Aorta (tissue), 5 donors: ENCODE data around the gene HVCN1. TPM values are rescaled to one million over a fixed set of nuclear protein-coding genes. Genes with fewer than 3 reads are reported as not detected.

Experiments used
- ATAC-seq: fragments of 200-7000 bp; cut with Tn5 transposase; one replicate; pipeline ENCODE4 v1.9.1; 2022; ENCODE audit warnings: moderate library complexity; ENCODE audit not compliant: low FRiP score
- DNase-seq, 2 donors: peaks; one replicate each; pipeline ENCODE4 v3.0.0-alpha.2; 2020
- H3K27ac ChIP-seq, 2 donors: one replicate each; pipeline ENCODE4 v1.5.1; 2013; ENCODE audit warnings: low read length in 2 of 2, mild to moderate bottlenecking in 2 of 2, moderate library complexity in 2 of 2, control low read depth in 1 of 2, inconsistent platforms in 1 of 2, low read depth in 1 of 2
- H3K27me3 ChIP-seq, 2 donors: one replicate each; pipeline ENCODE4 v1.6.1; 2013; ENCODE audit warnings: control low read depth in 1 of 2, low read length in 1 of 2, mild to moderate bottlenecking in 1 of 2, moderate library complexity in 1 of 2; ENCODE audit not compliant: insufficient read depth in 2 of 2, control insufficient read depth in 1 of 2
- H3K36me3 ChIP-seq, 2 donors: one replicate each; pipeline ENCODE4 v1.6.1; 2013; ENCODE audit warnings: control low read depth in 1 of 2, low read length in 1 of 2, mild to moderate bottlenecking in 1 of 2; ENCODE audit not compliant: insufficient read depth in 2 of 2, control insufficient read depth in 1 of 2
- H3K4me1 ChIP-seq, 2 donors: one replicate each; pipeline ENCODE4 v1.6.1; 2013; ENCODE audit warnings: low read length in 2 of 2, control low read depth in 1 of 2, mild to moderate bottlenecking in 1 of 2, moderate library complexity in 1 of 2; ENCODE audit not compliant: insufficient read depth in 2 of 2, control insufficient read depth in 1 of 2
- H3K4me3 ChIP-seq, 2 donors: one replicate each; pipeline ENCODE4 v1.5.1; 2013; ENCODE audit warnings: low read length in 2 of 2, control low read depth in 1 of 2, mild to moderate bottlenecking in 1 of 2
- H3K9me3 ChIP-seq: one replicate; pipeline ENCODE4 v1.6.1; 2013; ENCODE audit warnings: mild to moderate bottlenecking, low read length; ENCODE audit not compliant: control insufficient read depth
- WGBS, 2 donors: extraction: QIAGEN DNeasy Blood & Tissue Kit; methylation state at CpG; one replicate each; pipeline ENCODE4 v1.1.7; 2013; 5-methylcytosine and 5-hydroxymethylcytosine counted together
- intact Hi-C, 2 donors: fragments of 100-400 bp; cut with DNase I; formaldehyde crosslinking; loops; one replicate each; pipeline versions ENCODE4 v1.14.2 to v1.15.0; 2022
- polyA plus RNA-seq, 2 donors: library from polyadenylated mRNA; stranded (reverse); fragments of 200-250 nt; gene quantifications; one replicate each; pipeline ENCODE4 v1.2.3, GENCODE V29; 2013
- total RNA-seq, 2 donors: library from RNA; stranded (reverse); fragmentation: NEBNext Ultra II Directional; extraction: Animal tissue kit (Norgen Biotek cat#: 25700); gene quantifications; one replicate each; pipeline ENCODE4 v1.2.1, GENCODE V29; 2021
- donor health status: healthy with polysubstance abuse.
- donor health status: Bipolar disorder and iron deficiency.
- donor health status: DM: no; HTN: no; CAD: no.
- donor health status: DM: no; HTN: no; CAD: no.
- donor health status: DM: yes; HTN: yes; CAD: no.

The HVCN1 gene
- total and polyA plus RNA-seq, 4 donors, result 4.1 to 10.1 (median 7.3) TPM

DNA sequence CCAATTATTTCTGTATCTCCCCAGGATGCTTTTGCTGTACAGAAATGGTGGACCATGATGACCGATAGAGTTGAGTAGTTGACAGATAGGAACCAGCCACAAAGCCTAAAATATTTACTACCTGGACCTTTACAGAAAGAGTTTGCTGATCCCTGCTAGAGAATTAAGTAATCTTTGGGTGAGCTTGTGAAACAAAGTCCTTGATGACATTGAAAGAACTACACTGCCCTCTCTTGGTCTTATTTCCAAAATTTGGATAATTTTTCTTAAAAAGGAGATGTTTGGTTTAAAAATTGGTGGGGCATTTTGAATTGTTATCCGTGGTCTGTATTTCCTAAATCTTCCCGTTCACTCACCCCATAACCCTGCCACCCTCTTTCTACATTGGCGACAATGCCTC, 88.7 kb downstream of the HVCN1 start:
- ATAC-seq (peak; percentile 75), DNase-seq (no peak)
- no peak overlapping the region for H3K27ac ChIP-seq
- no peak overlapping the region for H3K4me3 ChIP-seq
- H3K36me3 ChIP-seq, result no peaks in the 10 kb centered on the region
- 43 to 46% methylated on average over 4 of the region's 4 CpGs for whole genome bisulfite sequencing, 2 donors
- no peaks in the 10 kb centered on the region for H3K9me3 ChIP-seq
- H3K27me3 ChIP-seq, result no peaks in the 10 kb centered on the region
- intact Hi-C loops, result loop anchor here (1.0 to 5.0 kb wide), 4 partner anchors 88 to 148 kb away; partner anchors contain the start of genes ARPC3 (in 1 of the 2), FAM216A (in 1 of the 2) and GPN3 (in 1 of the 2)
- H3K4me1 ChIP-seq, result no peaks in the 10 kb centered on the region

DNA sequence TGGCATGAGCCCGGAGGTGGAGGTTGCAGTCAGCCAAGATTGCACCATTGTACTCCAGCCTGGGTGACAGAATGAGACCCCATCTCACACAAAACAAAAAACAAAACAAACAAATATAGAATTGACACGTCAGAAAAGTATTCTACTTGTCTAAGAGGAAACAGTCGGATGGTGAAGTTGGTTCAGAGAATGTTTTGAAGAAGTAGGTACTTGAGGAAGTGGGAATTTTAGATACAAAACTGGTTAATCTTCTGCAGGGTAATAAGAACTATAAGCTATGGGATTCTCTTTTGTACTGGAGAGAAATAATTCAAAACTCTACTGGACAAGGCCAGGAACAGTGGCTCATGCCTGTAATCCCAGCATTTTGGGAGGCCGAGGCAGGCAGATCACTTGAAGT, 89.6 kb downstream of the HVCN1 start:
- intact Hi-C loops, result loop anchor here in 1 of 2 donors (5.0 kb wide), 1 partner anchor 137 kb away; no protein-coding TSS in a partner anchor
- H3K9me3 ChIP-seq, result no peaks in the 10 kb centered on the region
- no peak for DNase-seq
- H3K4me3 ChIP-seq, result no peak overlapping the region
- ATAC-seq, result no peak
- no peaks in the 10 kb centered on the region for H3K36me3 ChIP-seq
- H3K27ac ChIP-seq, result no peak overlapping the region
- no peaks in the 10 kb centered on the region for H3K27me3 ChIP-seq
- WGBS, 2 donors, result 82 to 84% methylated on average over 4 of the region's 4 CpGs
- H3K4me1 ChIP-seq, result no peaks in the 10 kb centered on the region

Other genes starting within 250 kb of the HVCN1 start
- gene ARPC3, start 238.8 kb downstream of the HVCN1 start, total RNA-seq, result 100 to 1,000 TPM; 154 to 155 TPM
- 100 to 1,000 TPM; 240 to 452 TPM for gene ARPC3, start 238.8 kb downstream of the HVCN1 start, polyA plus RNA-seq
- gene GPN3, start 220.9 kb downstream of the HVCN1 start, total RNA-seq, result 10 to 100 TPM; 14.5 to 20.6 TPM
- gene GPN3, start 220.9 kb downstream of the HVCN1 start, polyA plus RNA-seq, result 10 to 100 TPM; 26.7 to 27.8 TPM
- 1 to 10 TPM; 6.6 to 7.1 TPM for gene FAM216A, start 220.3 kb downstream of the HVCN1 start, total RNA-seq
- 10 to 100 TPM in 1 of 2 donors, 1 to 10 TPM in 1; 8.2 to 11.9 TPM for gene FAM216A, start 220.3 kb downstream of the HVCN1 start, polyA plus RNA-seq
- 100 to 1,000 TPM in 1 of 2 donors, 10 to 100 TPM in 1; 99.6 to 122 TPM for gene VPS29, start 187.0 kb downstream of the HVCN1 start, total RNA-seq
- 100 to 1,000 TPM; 222 to 223 TPM for gene VPS29, start 187.0 kb downstream of the HVCN1 start, polyA plus RNA-seq
- 1 to 10 TPM in 1 of 2 donors, under 1 TPM in 1; 0.57 to 2.2 TPM for gene RAD9B, start 186.8 kb downstream of the HVCN1 start, total RNA-seq
- 1 to 10 TPM in 1 of 2 donors, not detected in 1; 2.2 TPM for gene RAD9B, start 186.8 kb downstream of the HVCN1 start, polyA plus RNA-seq
- gene PPTC7, start 105.8 kb downstream of the HVCN1 start, total RNA-seq, result 10 to 100 TPM; 17.1 to 21.8 TPM
- 1 to 10 TPM; 8.5 to 9.5 TPM for gene PPTC7, start 105.8 kb downstream of the HVCN1 start, polyA plus RNA-seq
- 10 to 100 TPM; 19.3 to 40.3 TPM for gene TCTN1, start 75.0 kb downstream of the HVCN1 start, total RNA-seq
- gene TCTN1, start 75.0 kb downstream of the HVCN1 start, polyA plus RNA-seq, result 10 to 100 TPM; 21.0 to 47.1 TPM
- gene PPP1CC, start 53.8 kb upstream of the HVCN1 start, total RNA-seq, result 10 to 100 TPM; 73.8 to 85.8 TPM
- gene PPP1CC, start 53.8 kb upstream of the HVCN1 start, polyA plus RNA-seq, result 100 to 1,000 TPM in 1 of 2 donors, 10 to 100 TPM in 1; 84.4 to 178 TPM
- not detected for gene CCDC63, start 157.9 kb upstream of the HVCN1 start, total RNA-seq
- not detected for gene CCDC63, start 157.9 kb upstream of the HVCN1 start, polyA plus RNA-seq
- under 1 TPM in 1 of 2 donors, not detected in 1; 0.99 TPM for gene MYL2, start 231.5 kb upstream of the HVCN1 start, total RNA-seq
- gene MYL2, start 231.5 kb upstream of the HVCN1 start, polyA plus RNA-seq, result 10 to 100 TPM in 1 of 2 donors, 1 to 10 TPM in 1; 4.5 to 80.9 TPM